Choroid plexus epithelial cell (primary cell): Measurements from ENCODE around the gene RBL2.

Source experiments
- DNase-seq: peaks from one replicate; pipeline ENCODE4 v3.0.0-alpha.2; 2010; ENCODE audit warnings: low read depth
- H3K4me3 ChIP-seq: 2 replicates; pipeline ENCODE4 v1.5.1; 2011; ENCODE audit warnings: low read depth, mild to moderate bottlenecking, control low read depth, low read length, moderate library complexity
- CTCF ChIP-seq: conservative IDR thresholded peaks from 2 replicates; pipeline ENCODE4 v1.5.1; 2011; ENCODE audit warnings: low read depth, mild to moderate bottlenecking, control low read depth, inconsistent platforms, low read length, moderate library complexity

Gene RBL2

GRCh38 chr16:53523126-53523804 is 89.0 kb downstream of the RBL2 start:
- no peak overlapping the region for H3K4me3 ChIP-seq
- TF ChIP-seq CTCF: no peak
- no peak for DNase-seq

GRCh38 chr16:53523971-53524548 is 89.8 kb downstream of the RBL2 start:
- H3K4me3 ChIP-seq: no peak overlapping the region
- TF ChIP-seq CTCF: no peak
- DNase-seq: no peak

- DNase-seq: no peak
- no peak for TF ChIP-seq CTCF
- no peak overlapping the region for H3K4me3 ChIP-seq
These were observed 94.5 kb downstream of the RBL2 start for GRCh38 chr16:53528797-53529196.

GRCh38 chr16:53529513-53529912 is 95.2 kb downstream of the RBL2 start:
- no peak for DNase-seq
- no peak for TF ChIP-seq CTCF
- no peak overlapping the region for H3K4me3 ChIP-seq

- no peak for TF ChIP-seq CTCF
- no peak for DNase-seq
- H3K4me3 ChIP-seq: no peak overlapping the region
These were observed 95.8 kb downstream of the RBL2 start for GRCh38 chr16:53530046-53530445.

- H3K4me3 ChIP-seq: no peak overlapping the region
These were observed 96.5 kb downstream of the RBL2 start for GRCh38 chr16:53530741-53531140.

More at GRCh38 chr16:53530741-53531140, 96.5 kb downstream of the RBL2 start:
- no peak for DNase-seq
- TF ChIP-seq CTCF: no peak
